HEK293T (cell line): Measurements from ENCODE around the gene PIP5K1C.
"Not testable (repeated sequence)": the region's sequence is repeated elsewhere in the genome, so short reads cannot be mapped to it uniquely, and the experiment has no call there.

ENCODE experiments used
- CTCF ChIA-PET: fragments of 350-600 bp; formaldehyde crosslinking; extraction: SDS; loops from one replicate; lab custom pipeline; 2021; ENCODE audit warnings: antibody characterized with exemption, inconsistent platforms; lab: Yijun Ruan, JAX
- POLR2A ChIA-PET: fragments of 350-600 bp; formaldehyde crosslinking; extraction: SDS; loops from one replicate; lab custom pipeline; 2020; ENCODE audit warnings: antibody characterized with exemption, inconsistent platforms; lab: Yijun Ruan, JAX
- DNase-seq: peaks from one replicate; pipeline ENCODE4 v3.0.0; 2012; ENCODE audit warnings: mixed read lengths; ENCODE audit errors: extremely low spot score
- ARNT ChIP-seq: fragments of 450-650 bp; IDR thresholded peaks from 2 replicates; pipeline ENCODE4 v1.6.1; 2017; ENCODE audit warnings: mild to moderate bottlenecking
- BHLHE40 ChIP-seq: fragments of 450-650 bp; IDR thresholded peaks from 2 replicates; pipeline ENCODE4 v1.6.1; 2016; ENCODE audit warnings: mild to moderate bottlenecking, moderate library complexity, borderline replicate concordance
- CTBP1 ChIP-seq: fragments of 450-650 bp; IDR thresholded peaks from 2 replicates; pipeline ENCODE4 v1.6.1; 2016; ENCODE audit warnings: borderline replicate concordance
- ELF4 ChIP-seq: fragments of 450-650 bp; IDR thresholded peaks from 2 replicates; pipeline ENCODE4 v1.6.1; 2017; ENCODE audit warnings: antibody characterized with exemption
- FOXA1 ChIP-seq: fragments of 450-650 bp; IDR thresholded peaks from 2 replicates; pipeline ENCODE4 v1.6.1; 2016; ENCODE audit warnings: mild to moderate bottlenecking
- FOXK2 ChIP-seq: fragments of 450-650 bp; IDR thresholded peaks from 2 replicates; pipeline ENCODE4 v1.6.1; 2016; ENCODE audit warnings: mild to moderate bottlenecking
- FOXM1 ChIP-seq: fragments of 450-650 bp; IDR thresholded peaks from 2 replicates; pipeline ENCODE4 v1.6.1; 2017; ENCODE audit warnings: mild to moderate bottlenecking, borderline replicate concordance
- HDGF ChIP-seq: fragments of 450-650 bp; IDR thresholded peaks from 2 replicates; pipeline ENCODE4 v1.6.1; 2017; ENCODE audit warnings: antibody characterized with exemption, borderline replicate concordance
- L3MBTL2 ChIP-seq: fragments of 450-650 bp; conservative IDR thresholded peaks from 2 replicates; pipeline ENCODE4 v1.6.1; 2016; ENCODE audit warnings: mild to moderate bottlenecking
- LEF1 ChIP-seq: fragments of 450-650 bp; IDR thresholded peaks from 2 replicates; pipeline ENCODE4 v1.6.1; 2017; ENCODE audit warnings: mild to moderate bottlenecking, borderline replicate concordance
- NFRKB ChIP-seq: fragments of 450-650 bp; IDR thresholded peaks from 2 replicates; pipeline ENCODE4 v1.6.1; 2016; ENCODE audit warnings: mild to moderate bottlenecking, moderate library complexity
- SP1 ChIP-seq: fragments of 450-650 bp; IDR thresholded peaks from 2 replicates; pipeline ENCODE4 v1.6.1; 2017
- SUZ12 ChIP-seq: fragments of 450-650 bp; IDR thresholded peaks from 2 replicates; pipeline ENCODE4 v1.6.1; 2016; ENCODE audit warnings: mild to moderate bottlenecking
- TARDBP ChIP-seq: fragments of 450-650 bp; IDR thresholded peaks from 2 replicates; pipeline ENCODE4 v1.6.1; 2016
- ZNF384 ChIP-seq: fragments of 450-650 bp; IDR thresholded peaks from 2 replicates; pipeline ENCODE4 v1.6.1; 2016
- TF ChIP-seq, protein P1 (sequence below): fragments of 450-650 bp; IDR thresholded peaks from 2 replicates; pipeline ENCODE4 v1.6.1; 2016

PIP5K1C gene

DNA sequence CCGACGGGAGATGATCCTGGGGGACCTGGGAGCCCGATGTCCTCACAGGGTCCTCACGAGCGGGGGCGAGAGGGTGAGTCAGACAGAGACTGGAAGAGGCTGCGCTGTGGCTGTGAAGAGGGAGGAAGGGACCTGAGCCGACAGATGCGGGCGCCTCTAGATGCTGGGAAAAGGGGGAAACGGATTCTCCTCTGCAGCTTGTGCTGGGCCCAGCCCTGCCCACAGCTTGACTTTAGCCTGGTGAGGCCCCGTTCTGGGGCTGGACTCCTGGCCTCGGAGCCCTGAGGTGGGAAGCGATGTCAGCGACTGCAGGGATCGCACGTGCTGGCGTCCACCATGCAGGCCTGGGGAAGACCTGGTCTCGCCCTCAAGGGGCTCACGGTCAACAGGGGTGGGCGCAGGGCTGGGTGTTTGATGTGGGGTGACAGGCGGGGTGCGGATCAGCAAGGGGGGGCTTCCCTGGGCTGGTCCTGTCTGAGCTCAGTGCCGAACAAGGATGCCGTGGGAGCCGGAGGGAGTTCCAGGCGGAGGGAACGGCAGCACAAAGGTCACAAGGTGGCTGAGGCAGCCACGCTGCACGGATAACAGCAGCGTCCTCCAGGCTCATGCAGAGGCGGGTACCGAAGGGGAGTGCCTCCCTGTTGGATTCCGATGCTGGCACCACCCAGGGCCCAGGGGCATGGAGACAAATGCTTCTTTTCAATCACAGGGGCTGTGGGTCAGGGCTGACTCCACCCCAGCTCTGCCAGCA, 31.8 kb downstream of the PIP5K1C start:
- ChIA-PET POLR2A (interaction anchor here (1.3 kb wide), 1 partner anchor 94 kb away, joined by 3 read pairs; the partner anchor contains the start of gene MRPL54), CTCF (no interaction called here)
- DNase-seq, result no peak
- TF ChIP-seq CTBP1, result no peak
- TF ChIP-seq SUZ12, result no peak
- TF ChIP-seq NFRKB, result no peak
- no peak for TF ChIP-seq FOXM1
- TF ChIP-seq BHLHE40, result no peak
- TF ChIP-seq FOXK2, result no peak
- no peak for TF ChIP-seq ELF4
- TF ChIP-seq ARNT, result no peak
- no peak for TF ChIP-seq SP1
- no peak for TF ChIP-seq ZNF384
- TF ChIP-seq HDGF, result no peak
- TF ChIP-seq LEF1, result no peak

DNA sequence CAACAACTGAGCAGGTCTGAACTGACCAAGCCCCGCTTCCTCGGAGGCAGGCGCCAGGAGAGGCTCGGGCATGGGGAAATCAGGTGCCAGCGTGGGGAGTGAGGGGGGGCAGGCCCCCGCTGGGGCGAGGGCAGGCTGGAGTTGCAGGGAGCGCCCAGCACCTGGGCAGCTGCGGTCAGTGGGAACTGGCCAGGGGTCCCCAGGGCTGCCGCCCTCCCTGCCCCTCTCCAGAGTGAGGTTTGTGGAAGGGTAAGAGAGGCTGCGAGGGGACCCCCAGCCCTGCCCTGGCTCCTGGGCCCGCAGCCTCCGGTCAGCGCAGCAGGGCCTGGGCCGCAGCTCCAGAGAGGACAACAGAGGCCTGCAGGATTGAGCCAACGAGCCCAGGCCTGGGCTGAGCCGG, 32.5 kb downstream of the PIP5K1C start:
- ChIA-PET POLR2A (interaction anchor here (1.3 kb wide), 1 partner anchor 95 kb away, joined by 3 read pairs; the partner anchor contains the start of gene MRPL54), CTCF (no interaction called here)
- DNase-seq, result no peak
- TF ChIP-seq HDGF, result no peak
- TF ChIP-seq ZNF384, result no peak
- TF ChIP-seq CTBP1, result no peak
- no peak for TF ChIP-seq FOXK2
- no peak for TF ChIP-seq ARNT
- no peak for TF ChIP-seq BHLHE40
- no peak for TF ChIP-seq FOXM1
- no peak for TF ChIP-seq SUZ12
- TF ChIP-seq LEF1, result no peak
- no peak for TF ChIP-seq ELF4
- no peak for TF ChIP-seq NFRKB
- no peak for TF ChIP-seq L3MBTL2

DNA sequence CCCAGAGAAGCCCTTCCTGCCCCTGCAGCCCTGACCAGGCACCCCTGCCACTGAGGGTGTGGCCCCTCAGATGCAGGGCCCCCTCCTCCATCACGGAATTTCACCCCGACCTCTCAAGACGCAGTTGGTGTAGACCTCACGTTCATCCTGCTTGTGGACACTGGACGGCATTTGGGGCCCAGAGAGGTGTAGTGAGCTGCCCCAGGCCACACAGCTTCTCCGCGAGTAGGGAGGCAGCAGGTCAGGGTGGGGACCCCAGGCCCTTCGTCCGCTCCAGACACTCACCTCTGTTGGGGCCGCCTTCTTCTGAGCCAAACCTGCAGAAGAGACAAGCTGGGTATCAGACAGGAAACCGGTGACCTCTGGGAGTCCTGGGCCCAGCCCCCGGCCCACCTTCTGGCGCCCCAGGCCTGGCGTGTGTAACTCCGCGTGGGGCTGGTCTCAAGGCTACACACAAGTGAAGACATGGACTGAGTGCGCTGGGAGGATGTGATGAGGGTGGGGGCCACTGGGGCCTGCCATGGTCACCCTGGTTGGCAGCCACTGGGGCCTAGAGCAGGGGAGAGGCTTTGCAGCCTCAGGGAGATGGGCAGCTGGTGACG, 33.1 kb downstream of the PIP5K1C start:
- no peak for DNase-seq
- TF ChIP-seq L3MBTL2 (no peak), NFRKB (no peak), ELF4 (no peak), SP1 (no peak), FOXA1 (no peak), SUZ12 (no peak), TARDBP (no peak), HDGF (no peak), FOXK2 (no peak), FOXM1 (no peak), ARNT (no peak), CTBP1 (no peak), ZNF384 (no peak), BHLHE40 (no peak), LEF1 (no peak)
- TF ChIP-seq, protein P1, sequence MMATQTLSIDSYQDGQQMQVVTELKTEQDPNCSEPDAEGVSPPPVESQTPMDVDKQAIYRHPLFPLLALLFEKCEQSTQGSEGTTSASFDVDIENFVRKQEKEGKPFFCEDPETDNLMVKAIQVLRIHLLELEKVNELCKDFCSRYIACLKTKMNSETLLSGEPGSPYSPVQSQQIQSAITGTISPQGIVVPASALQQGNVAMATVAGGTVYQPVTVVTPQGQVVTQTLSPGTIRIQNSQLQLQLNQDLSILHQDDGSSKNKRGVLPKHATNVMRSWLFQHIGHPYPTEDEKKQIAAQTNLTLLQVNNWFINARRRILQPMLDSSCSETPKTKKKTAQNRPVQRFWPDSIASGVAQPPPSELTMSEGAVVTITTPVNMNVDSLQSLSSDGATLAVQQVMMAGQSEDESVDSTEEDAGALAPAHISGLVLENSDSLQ, result no peak
- POLR2A ChIA-PET, result interaction anchor here (1.3 kb wide), 1 partner anchor 96 kb away, joined by 3 read pairs; the partner anchor contains the start of gene MRPL54
- CTCF ChIA-PET, result interaction anchor here (1.5 kb wide), 1 partner anchor 10 kb away, joined by 4 read pairs; no protein-coding TSS in a partner anchor

DNA sequence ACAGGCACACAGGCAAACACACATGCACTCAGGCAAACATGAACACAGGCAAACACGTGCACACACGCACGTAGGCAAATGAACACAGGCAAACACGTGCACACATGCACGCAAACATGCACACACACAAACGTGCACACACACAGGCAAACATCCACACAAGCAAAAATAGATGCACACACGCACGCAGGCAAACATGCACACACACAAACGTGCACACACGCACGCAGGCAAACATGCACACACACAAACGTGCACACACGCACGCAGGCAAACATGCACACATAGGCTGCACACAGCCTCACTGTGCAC, 33.8 kb downstream of the PIP5K1C start:
- CTCF ChIA-PET, result interaction anchor here (1.5 kb wide), 1 partner anchor 9 kb away, joined by 4 read pairs; no protein-coding TSS in a partner anchor
- TF ChIP-seq TARDBP, result 0 out of 2 replicates have a peak, but pooled peaks have one; percentile 28
- DNase-seq, POLR2A ChIA-PET: not testable (repeated sequence)

DNA sequence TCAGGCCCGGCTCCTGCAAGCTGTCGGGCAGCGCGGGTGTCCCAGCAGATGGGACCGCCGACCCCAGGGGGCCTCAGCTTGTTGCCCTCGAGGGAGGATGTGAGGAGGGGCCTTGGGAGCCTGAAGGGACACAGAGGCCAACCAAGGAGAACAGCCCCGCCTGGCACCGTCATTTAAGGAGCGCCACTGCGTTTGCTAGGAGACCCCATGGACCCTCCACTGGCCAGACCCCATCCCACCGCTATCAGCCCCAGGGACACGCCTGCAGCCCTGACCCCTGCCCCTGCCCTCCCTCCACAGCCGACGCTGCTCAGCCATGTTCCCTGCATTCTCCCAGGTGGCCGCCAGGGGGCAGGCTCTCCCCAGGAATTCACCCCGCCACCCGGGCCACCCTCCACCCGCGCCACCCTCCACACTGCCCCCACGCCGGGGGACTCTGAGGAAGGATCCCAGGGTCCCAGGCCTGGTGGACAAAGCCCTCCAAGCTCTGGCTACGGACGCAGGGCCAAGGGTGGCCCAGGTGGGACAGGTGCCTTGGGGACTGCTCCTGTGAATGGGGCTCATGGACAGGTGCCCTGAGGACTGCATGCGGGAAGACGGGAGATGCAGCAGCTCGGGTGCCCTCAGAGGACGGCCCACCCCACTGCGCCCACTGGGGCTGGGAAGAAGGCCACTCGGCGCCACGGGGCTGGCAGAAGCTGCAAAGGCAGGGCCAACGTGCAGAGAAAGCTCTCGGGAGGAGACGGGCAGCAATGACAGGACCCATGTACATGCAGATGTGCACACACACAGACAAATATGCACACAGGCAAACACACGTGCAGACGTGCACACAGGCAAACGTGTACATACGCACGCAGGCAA, 34.4 kb downstream of the PIP5K1C start:
- TF ChIP-seq BHLHE40 (no peak), NFRKB (no peak), ZNF384 (no peak), L3MBTL2 (no peak), LEF1 (no peak), HDGF (no peak)
- ChIA-PET POLR2A (no interaction called here), CTCF (interaction anchor here (1.5 kb wide), 1 partner anchor 8 kb away, joined by 4 read pairs; no protein-coding TSS in a partner anchor)
- DNase-seq, result peak; percentile 86

DNA sequence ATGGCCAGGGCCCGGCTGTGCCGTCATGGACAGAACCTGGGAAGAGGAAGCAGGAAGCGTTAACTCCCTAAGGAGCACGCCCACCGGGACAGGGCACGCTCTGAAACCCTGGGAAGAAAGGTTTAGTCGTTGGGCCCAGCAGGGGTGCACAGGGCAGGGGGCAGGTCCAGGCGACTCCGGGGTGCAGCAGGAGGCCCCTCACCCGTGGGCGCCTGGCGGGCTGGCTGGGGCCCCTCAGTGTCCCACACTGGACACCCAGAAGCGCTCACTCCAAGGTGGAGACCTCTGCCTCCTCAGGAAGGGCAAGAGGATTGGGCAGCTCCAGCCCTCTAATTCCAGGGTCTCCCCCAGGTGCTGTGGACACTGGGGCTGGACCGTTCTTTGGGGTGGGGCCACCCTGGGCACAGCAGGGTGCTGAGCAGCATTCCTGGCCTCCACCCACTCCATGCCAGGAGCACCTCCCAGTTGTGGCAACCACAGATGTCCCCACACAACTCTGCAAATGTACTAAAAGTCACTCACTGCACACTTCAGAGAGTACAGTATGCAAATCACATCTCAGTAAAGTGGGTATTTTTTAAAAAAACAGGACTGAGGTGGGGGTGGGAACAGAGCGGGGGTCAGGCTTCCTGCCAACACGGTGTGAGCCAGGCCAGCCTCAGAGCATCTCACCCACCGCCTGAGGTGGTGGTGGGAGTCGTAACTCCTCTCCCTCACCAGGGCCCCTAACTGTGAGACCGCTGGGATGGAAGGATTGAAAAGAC, 35.2 kb downstream of the PIP5K1C start:
- TF ChIP-seq, protein P1, result no peak
- no peak for TF ChIP-seq LEF1
- TF ChIP-seq NFRKB, result no peak
- TF ChIP-seq CTBP1, result no peak
- no peak for TF ChIP-seq FOXK2
- TF ChIP-seq ARNT, result no peak
- no peak for TF ChIP-seq ZNF384
- TF ChIP-seq SP1, result no peak
- no peak for TF ChIP-seq ELF4
- TF ChIP-seq FOXA1, result no peak
- no peak for TF ChIP-seq TARDBP
- TF ChIP-seq HDGF, result no peak
- TF ChIP-seq BHLHE40, result no peak
- TF ChIP-seq L3MBTL2, result no peak
- TF ChIP-seq SUZ12, result no peak
- no peak for TF ChIP-seq FOXM1
- no peak for DNase-seq
- ChIA-PET POLR2A (no interaction called here), CTCF (no interaction called here)
